Astrocyte (in vitro differentiated cells and primary cell): Measurements from ENCODE around the gene BTG2. TPM values are rescaled to one million over a fixed set of nuclear protein-coding genes. Genes with fewer than 3 reads are reported as not detected.

Experiments used
- DNase-seq: peaks from one replicate; pipeline ENCODE4 v3.0.0-alpha.2; 2010; ENCODE audit warnings: low read depth
- FAIRE-seq: peaks from 2 replicates; lab custom pipeline; 2011; peaks lifted over from hg19 to GRCh38; lab: Jason Lieb, UNC
- H2AFZ ChIP-seq: 2 replicates; pipeline ENCODE4 v1.6.0; 2012; ENCODE audit warnings: low read depth, low read length, inconsistent platforms
- H3K27ac ChIP-seq: 2 replicates; pipeline ENCODE4 v1.5.1; 2011; ENCODE audit warnings: low read depth, low read length, inconsistent platforms
- H3K27me3 ChIP-seq: 2 replicates; pipeline ENCODE4 v1.6.0; 2011; ENCODE audit warnings: low read length, inconsistent platforms; ENCODE audit not compliant: insufficient read depth
- H3K36me3 ChIP-seq: 2 replicates; pipeline ENCODE4 v1.5.1; 2011; ENCODE audit warnings: low read length, inconsistent platforms; ENCODE audit not compliant: insufficient read depth
- H3K4me1 ChIP-seq: 2 replicates; pipeline ENCODE4 v1.5.1; 2011; ENCODE audit warnings: low read length, inconsistent platforms; ENCODE audit not compliant: insufficient read depth
- H3K4me2 ChIP-seq: 2 replicates; pipeline ENCODE4 v1.6.0; 2012; ENCODE audit warnings: low read length, inconsistent platforms
- H3K4me3 ChIP-seq: 2 replicates; pipeline ENCODE4 v1.5.1; 2011; ENCODE audit warnings: low read depth, mild to moderate bottlenecking, low read length, inconsistent platforms; ENCODE audit not compliant: insufficient read depth
- H3K79me2 ChIP-seq: 2 replicates; pipeline ENCODE4 v1.6.0; 2012; ENCODE audit warnings: mild to moderate bottlenecking, low read length, inconsistent platforms; ENCODE audit not compliant: insufficient read depth
- H3K9ac ChIP-seq: 2 replicates; pipeline ENCODE4 v1.6.0; 2012; ENCODE audit warnings: mild to moderate bottlenecking, low read length, inconsistent platforms
- H3K9me3 ChIP-seq: 2 replicates; pipeline ENCODE4 v1.5.1; 2012; ENCODE audit warnings: low read depth, mild to moderate bottlenecking, low read length, inconsistent platforms; ENCODE audit not compliant: insufficient read depth
- H4K20me1 ChIP-seq: 2 replicates; pipeline ENCODE4 v1.6.0; 2012; ENCODE audit warnings: low read length, inconsistent platforms; ENCODE audit not compliant: insufficient read depth
- H3K27ac Mint-ChIP-seq: one replicate; pipeline ENCODE4 v1.8.0; 2021; ENCODE audit warnings: mild to moderate bottlenecking, mixed read lengths; ENCODE audit not compliant: unreplicated experiment
- H3K27me3 Mint-ChIP-seq: one replicate; pipeline ENCODE4 v1.8.0; 2021; ENCODE audit warnings: low read depth, mixed read lengths; ENCODE audit not compliant: unreplicated experiment
- H3K36me3 Mint-ChIP-seq: one replicate; pipeline ENCODE4 v1.8.0; 2021; ENCODE audit warnings: low read depth, mixed read lengths; ENCODE audit not compliant: unreplicated experiment
- H3K4me1 Mint-ChIP-seq: one replicate; pipeline ENCODE4 v1.8.0; 2021; ENCODE audit warnings: low read depth, mixed read lengths; ENCODE audit not compliant: unreplicated experiment
- H3K4me3 Mint-ChIP-seq: one replicate; pipeline ENCODE4 v1.8.0; 2021; ENCODE audit warnings: mild to moderate bottlenecking, moderate library complexity, mixed read lengths; ENCODE audit not compliant: unreplicated experiment
- H3K9me3 Mint-ChIP-seq: one replicate; pipeline ENCODE4 v1.8.0; 2021; ENCODE audit warnings: mild to moderate bottlenecking, mixed read lengths; ENCODE audit not compliant: unreplicated experiment
- EZH2 ChIP-seq: IDR thresholded peaks from 2 replicates; pipeline ENCODE4 v1.6.1; 2012; ENCODE audit warnings: mild to moderate bottlenecking, low read length, inconsistent platforms; ENCODE audit not compliant: insufficient read depth
- total RNA-seq: library from RNA; stranded (reverse); gene quantifications from 2 replicates; pipeline ENCODE4 v1.2.1, GENCODE V29; 2021
- TF ChIP-seq, protein P1 (sequence below): IDR thresholded peaks from 2 replicates; pipeline ENCODE4 v1.5.1; 2011; ENCODE audit warnings: low read depth, mild to moderate bottlenecking, inconsistent platforms, low read length, moderate library complexity; ENCODE audit not compliant: insufficient read depth

The BTG2 gene
- total RNA-seq, 1 donor from 2014 or later: 58.3 TPM

DNA sequence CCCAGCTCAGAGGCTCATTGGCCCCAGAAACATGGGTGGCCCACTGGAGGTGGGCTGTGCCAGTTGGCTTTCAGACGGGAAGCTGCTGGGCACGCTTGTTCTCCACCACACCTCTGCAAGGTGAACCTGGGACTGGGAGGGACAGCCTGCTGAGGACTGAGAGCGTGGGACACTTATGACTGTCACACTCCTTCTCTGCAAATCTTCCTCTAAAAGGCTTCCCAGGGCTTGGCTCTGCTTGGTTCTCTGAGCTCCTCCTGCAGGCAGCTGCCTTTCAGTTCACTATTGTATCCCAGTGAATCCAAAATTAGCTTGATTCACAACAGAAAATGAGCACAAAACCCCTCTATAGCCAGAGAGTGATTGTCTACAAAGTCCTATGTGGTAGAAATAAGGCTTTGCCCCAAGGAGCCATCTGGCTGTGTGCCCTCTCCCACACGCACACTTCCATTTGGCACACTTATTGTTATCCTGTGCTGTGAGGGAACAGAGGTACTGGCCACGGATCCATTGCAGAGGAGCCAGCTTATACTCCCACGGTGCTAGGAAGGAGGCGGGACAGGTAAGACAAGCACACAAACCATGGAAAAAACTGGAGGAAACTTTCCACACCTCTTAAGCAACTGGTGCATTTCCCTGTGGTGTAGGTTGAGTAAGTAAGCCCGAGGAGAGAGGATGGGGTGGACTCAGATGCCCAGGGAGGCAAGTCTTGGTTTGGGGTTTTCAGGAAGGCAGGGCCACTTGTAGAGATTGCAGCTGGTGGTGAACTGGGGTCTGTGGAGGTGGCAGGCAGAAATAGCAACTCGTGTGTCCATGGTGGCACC lies 18.9 kb upstream of the BTG2 start:
- TF ChIP-seq EZH2: no peak
- TF ChIP-seq, protein P1, sequence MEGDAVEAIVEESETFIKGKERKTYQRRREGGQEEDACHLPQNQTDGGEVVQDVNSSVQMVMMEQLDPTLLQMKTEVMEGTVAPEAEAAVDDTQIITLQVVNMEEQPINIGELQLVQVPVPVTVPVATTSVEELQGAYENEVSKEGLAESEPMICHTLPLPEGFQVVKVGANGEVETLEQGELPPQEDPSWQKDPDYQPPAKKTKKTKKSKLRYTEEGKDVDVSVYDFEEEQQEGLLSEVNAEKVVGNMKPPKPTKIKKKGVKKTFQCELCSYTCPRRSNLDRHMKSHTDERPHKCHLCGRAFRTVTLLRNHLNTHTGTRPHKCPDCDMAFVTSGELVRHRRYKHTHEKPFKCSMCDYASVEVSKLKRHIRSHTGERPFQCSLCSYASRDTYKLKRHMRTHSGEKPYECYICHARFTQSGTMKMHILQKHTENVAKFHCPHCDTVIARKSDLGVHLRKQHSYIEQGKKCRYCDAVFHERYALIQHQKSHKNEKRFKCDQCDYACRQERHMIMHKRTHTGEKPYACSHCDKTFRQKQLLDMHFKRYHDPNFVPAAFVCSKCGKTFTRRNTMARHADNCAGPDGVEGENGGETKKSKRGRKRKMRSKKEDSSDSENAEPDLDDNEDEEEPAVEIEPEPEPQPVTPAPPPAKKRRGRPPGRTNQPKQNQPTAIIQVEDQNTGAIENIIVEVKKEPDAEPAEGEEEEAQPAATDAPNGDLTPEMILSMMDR: no peak
- Histone ChIP-seq H3K4me1 (peaks cover 8% of the 10 kb centered on the region), H4K20me1 (no peaks in the 10 kb centered on the region), H2AFZ (no peak overlapping the region), H3K36me3 (no peaks in the 10 kb centered on the region), H3K4me2 (no peak overlapping the region), H3K9ac (no peak overlapping the region), H3K27ac (no peak overlapping the region), H3K4me3 (no peak overlapping the region), H3K27me3 (peaks cover 12% of the 10 kb centered on the region), H3K79me2 (no peaks in the 10 kb centered on the region), H3K9me3 (no peaks in the 10 kb centered on the region)
- FAIRE-seq (no peak), DNase-seq (no peak)
- peak overlapping the region; percentile 62 for H3K27ac Mint-ChIP-seq
- peaks cover 8% of the 10 kb centered on the region for H3K27me3 Mint-ChIP-seq
- peaks cover 7% of the 10 kb centered on the region for H3K4me1 Mint-ChIP-seq
- no peaks in the 10 kb centered on the region for H3K9me3 Mint-ChIP-seq
- no peaks in the 10 kb centered on the region for H3K36me3 Mint-ChIP-seq
- no peak overlapping the region for H3K4me3 Mint-ChIP-seq

DNA sequence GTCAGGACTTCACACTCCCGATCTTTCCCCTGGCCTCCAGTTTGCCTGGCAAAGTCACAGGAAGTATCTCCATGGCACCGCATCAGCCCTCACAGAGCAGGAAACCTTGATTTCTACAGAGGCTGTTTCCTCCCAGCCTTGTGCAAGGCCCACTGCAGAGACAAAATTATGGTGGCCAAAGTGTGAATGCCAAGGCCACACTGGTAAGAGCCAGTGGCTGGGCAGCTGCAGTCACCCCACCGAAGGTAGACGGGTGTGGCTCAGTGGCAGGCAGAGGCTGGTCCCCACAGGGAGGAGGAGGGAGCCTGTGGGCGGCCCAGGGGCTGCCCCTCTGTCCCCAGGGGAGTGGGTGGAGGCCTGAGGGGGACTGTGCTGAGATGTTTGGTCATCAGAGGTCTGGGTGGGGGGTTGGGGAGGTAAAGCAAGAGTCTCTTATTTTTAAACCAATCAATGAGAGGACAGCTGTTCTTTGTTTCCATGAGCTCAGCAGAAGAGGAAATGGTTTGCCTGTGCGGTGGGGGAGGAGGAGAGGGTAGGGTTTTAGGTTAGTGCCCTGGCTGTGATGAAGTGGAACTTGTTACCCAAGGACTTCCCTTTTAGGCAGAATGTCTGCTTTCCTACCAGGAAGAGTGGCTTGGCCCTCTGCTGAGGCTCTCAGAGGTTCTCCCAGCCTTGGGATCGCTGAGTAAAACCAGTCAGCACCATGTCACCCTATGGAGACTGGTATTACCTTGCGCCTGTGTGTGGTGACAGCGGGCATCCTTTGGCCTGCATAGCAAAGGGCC lies 18.0 kb upstream of the BTG2 start:
- H3K4me3 ChIP-seq: no peak overlapping the region
- no peaks in the 10 kb centered on the region for H3K36me3 ChIP-seq
- no peak overlapping the region for H3K4me2 ChIP-seq
- Mint-ChIP-seq H3K4me1 (peaks cover 7% of the 10 kb centered on the region), H3K36me3 (no peaks in the 10 kb centered on the region), H3K27ac (peak overlapping the region; percentile 23), H3K4me3 (no peak overlapping the region), H3K9me3 (no peaks in the 10 kb centered on the region), H3K27me3 (peaks cover 13% of the 10 kb centered on the region)
- peaks cover 12% of the 10 kb centered on the region for H3K27me3 ChIP-seq
- no peak overlapping the region for H3K9ac ChIP-seq
- H4K20me1 ChIP-seq: no peaks in the 10 kb centered on the region
- peak overlapping the region; percentile 21 for H2AFZ ChIP-seq
- FAIRE-seq: no peak
- peaks cover 8% of the 10 kb centered on the region for H3K4me1 ChIP-seq
- no peak overlapping the region for H3K27ac ChIP-seq
- H3K9me3 ChIP-seq: no peaks in the 10 kb centered on the region
- no peaks in the 10 kb centered on the region for H3K79me2 ChIP-seq
- DNase-seq: no peak
- TF ChIP-seq EZH2: no peak
- TF ChIP-seq, protein P1: no peak
